ENCODE results near the gene SH3BP1. TPM values are rescaled to one million over a fixed set of nuclear protein-coding genes. Genes with fewer than 3 reads are reported as not detected.

SH3BP1 gene
- total and polyA plus RNA-seq, 2 of the 13 experiments (the other 11 are each of a cell fraction or from before 2014, with no cell fraction given) = 8.4 to 18.5 TPM

- TF ChIP-seq TFE3 (CRISPR knock-in tag; IDR thresholded peaks at IDR 0.05) = peak; percentile 5; the same call in 1 of the 2 replicates
- peak; percentile 99 for TF ChIP-seq ZNF629 (CRISPR knock-in tag; conservative IDR thresholded peaks at IDR 0.05)
- TF ChIP-seq SP1 (IDR thresholded peaks at IDR 0.05) = no peak
- TF ChIP-seq SP1 (CRISPR knock-in tag; IDR thresholded peaks at IDR 0.05) = peak; percentile 85
- TF ChIP-seq HNRNPK (IDR thresholded peaks at IDR 0.05; ENCODE audit: low read depth, low read length, poor library complexity, severe bottlenecking) = no peak
- 0 out of 2 replicates have a peak, but pooled peaks have one; percentile 9 for TF ChIP-seq GATAD1 (CRISPR knock-in tag; IDR thresholded peaks at IDR 0.05)
- TF ChIP-seq KDM5B (CRISPR knock-in tag; IDR thresholded peaks at IDR 0.05; ENCODE audit: borderline replicate concordance) = peak; percentile 45; the same call in 1 of the 2 replicates
- TF ChIP-seq U2AF1 (optimal IDR thresholded peaks at IDR 0.05; ENCODE audit: low read depth, low read length) = peak; percentile 57
- peak; percentile 85 for TF ChIP-seq ZFY (CRISPR knock-in tag; IDR thresholded peaks at IDR 0.05)
- no peak for TF ChIP-seq ATRX (CRISPR knock-in tag; IDR thresholded peaks at IDR 0.05; ENCODE audit: borderline replicate concordance)
- TF ChIP-seq, protein P1, sequence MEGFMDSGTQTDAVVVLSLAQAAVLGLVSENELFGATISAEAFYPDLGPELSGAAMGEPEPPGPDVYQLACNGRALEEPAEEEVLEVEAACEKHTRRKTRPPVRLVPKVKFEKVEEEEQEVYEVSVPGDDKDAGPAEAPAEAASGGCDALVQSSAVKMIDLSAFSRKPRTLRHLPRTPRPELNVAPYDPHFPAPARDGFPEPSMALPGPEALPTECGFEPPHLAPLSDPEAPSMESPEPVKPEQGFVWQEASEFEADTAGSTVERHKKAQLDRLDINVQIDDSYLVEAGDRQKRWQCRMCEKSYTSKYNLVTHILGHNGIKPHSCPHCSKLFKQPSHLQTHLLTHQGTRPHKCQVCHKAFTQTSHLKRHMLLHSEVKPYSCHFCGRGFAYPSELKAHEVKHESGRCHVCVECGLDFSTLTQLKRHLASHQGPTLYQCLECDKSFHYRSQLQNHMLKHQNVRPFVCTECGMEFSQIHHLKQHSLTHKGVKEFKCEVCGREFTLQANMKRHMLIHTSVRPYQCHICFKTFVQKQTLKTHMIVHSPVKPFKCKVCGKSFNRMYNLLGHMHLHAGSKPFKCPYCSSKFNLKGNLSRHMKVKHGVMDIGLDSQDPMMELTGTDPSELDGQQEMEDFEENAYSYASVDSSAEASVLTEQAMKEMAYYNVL (CRISPR knock-in tag; IDR thresholded peaks at IDR 0.05; ENCODE audit: borderline replicate concordance) = no peak
- TF ChIP-seq, protein P2, sequence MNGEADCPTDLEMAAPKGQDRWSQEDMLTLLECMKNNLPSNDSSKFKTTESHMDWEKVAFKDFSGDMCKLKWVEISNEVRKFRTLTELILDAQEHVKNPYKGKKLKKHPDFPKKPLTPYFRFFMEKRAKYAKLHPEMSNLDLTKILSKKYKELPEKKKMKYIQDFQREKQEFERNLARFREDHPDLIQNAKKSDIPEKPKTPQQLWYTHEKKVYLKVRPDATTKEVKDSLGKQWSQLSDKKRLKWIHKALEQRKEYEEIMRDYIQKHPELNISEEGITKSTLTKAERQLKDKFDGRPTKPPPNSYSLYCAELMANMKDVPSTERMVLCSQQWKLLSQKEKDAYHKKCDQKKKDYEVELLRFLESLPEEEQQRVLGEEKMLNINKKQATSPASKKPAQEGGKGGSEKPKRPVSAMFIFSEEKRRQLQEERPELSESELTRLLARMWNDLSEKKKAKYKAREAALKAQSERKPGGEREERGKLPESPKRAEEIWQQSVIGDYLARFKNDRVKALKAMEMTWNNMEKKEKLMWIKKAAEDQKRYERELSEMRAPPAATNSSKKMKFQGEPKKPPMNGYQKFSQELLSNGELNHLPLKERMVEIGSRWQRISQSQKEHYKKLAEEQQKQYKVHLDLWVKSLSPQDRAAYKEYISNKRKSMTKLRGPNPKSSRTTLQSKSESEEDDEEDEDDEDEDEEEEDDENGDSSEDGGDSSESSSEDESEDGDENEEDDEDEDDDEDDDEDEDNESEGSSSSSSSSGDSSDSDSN (CRISPR knock-in tag; IDR thresholded peaks at IDR 0.05) = peak; percentile 84
- TF ChIP-seq BCL3 (CRISPR knock-in tag; IDR thresholded peaks at IDR 0.05) = 0 out of 2 replicates have a peak, but pooled peaks have one; percentile 27
- TF ChIP-seq ZSCAN25 (CRISPR knock-in tag; IDR thresholded peaks at IDR 0.05) = no peak
- 0 out of 2 replicates have a peak, but pooled peaks have one; percentile 9 for TF ChIP-seq BCL6 (CRISPR knock-in tag; IDR thresholded peaks at IDR 0.05)
- no peak for TF ChIP-seq EZH2 (conservative IDR thresholded peaks at IDR 0.05; ENCODE audit: low read depth, low read length)
- TF ChIP-seq POLR2AphosphoS5 (IDR thresholded peaks at IDR 0.05; ENCODE audit: low read depth, low read length) = peak; percentile 75
- peak; percentile 22; the same call in 1 of the 2 replicates for TF ChIP-seq SIN3A (IDR thresholded peaks at IDR 0.05; ENCODE audit: borderline replicate concordance, low read depth, low read length)
- peak; percentile 41; the same call in 1 of the 2 replicates for TF ChIP-seq ZMYM4 (CRISPR knock-in tag; IDR thresholded peaks at IDR 0.05)
- no peak for TF ChIP-seq RARA (CRISPR knock-in tag; IDR thresholded peaks at IDR 0.05)
- peak; percentile 63; the same call in 1 of the 2 replicates for TF ChIP-seq SP5 (CRISPR knock-in tag; IDR thresholded peaks at IDR 0.05; ENCODE audit: borderline replicate concordance, low read depth)
- TF ChIP-seq ZNF333 (CRISPR knock-in tag; IDR thresholded peaks at IDR 0.05; ENCODE audit: borderline replicate concordance) = no peak; the same call in 1 of the 2 replicates
- no peak for TF ChIP-seq ZNF34 (CRISPR knock-in tag; IDR thresholded peaks at IDR 0.05; ENCODE audit: borderline replicate concordance)
Observed at GRCh38 chr22:37674951-37675929, 35.8 kb downstream of the SH3BP1 start, which contains the start of gene LGALS1 (continued).

Measured in HepG2 (cell line).